Sigmoid colon (tissue), 7 donors: ENCODE results near the gene MOCOS. TPM values are rescaled to one million over a fixed set of nuclear protein-coding genes. Genes with fewer than 3 reads are reported as not detected.
"Not testable (repeated sequence)": the region's sequence is repeated elsewhere in the genome, so short reads cannot be mapped to it uniquely, and the experiment has no call there.

Experiments used
- DNase-seq: peaks from one replicate; pipeline ENCODE4 v3.0.0-alpha.2; 2019
- H3K27ac ChIP-seq, 4 donors: fragments of 200-600 bp; sonication (generic); one replicate each; pipeline ENCODE4 v1.5.1; 2016 to 2019; ENCODE audit warnings: mild to moderate bottlenecking in 1 of 4
- H3K27me3 ChIP-seq, 3 donors: fragments of 200-600 bp; sonication (generic); one replicate each; pipeline ENCODE4 v1.5.1; 2019; ENCODE audit warnings: mild to moderate bottlenecking in 1 of 3
- H3K36me3 ChIP-seq, 4 donors: fragments of 200-600 bp; sonication (generic); one replicate each; pipeline ENCODE4 v1.5.1; 2016 to 2019
- H3K4me1 ChIP-seq, 4 donors: fragments of 200-600 bp; sonication (generic); one replicate each; pipeline ENCODE4 v1.5.1; 2017 to 2019
- H3K4me3 ChIP-seq, 4 donors: fragments of 200-600 bp; sonication (generic); one replicate each; pipeline ENCODE4 v1.5.1; 2017 to 2019; ENCODE audit warnings: mild to moderate bottlenecking in 2 of 4, moderate library complexity in 1 of 4
- H3K9me3 ChIP-seq, 4 donors: fragments of 200-600 bp in 3 of 4; sonication (generic) in 3 of 4; one replicate each; pipeline versions ENCODE4 v1.5.1 to v1.6.1; 2013 to 2019
- CTCF ChIP-seq, 4 experiments: fragments of 450-650 bp in 3 of 4; fragments of 200-600 bp in 1 of 4; IDR thresholded peaks; one replicate each; pipeline ENCODE4 v1.5.1; 2016 to 2019; ENCODE audit warnings: antibody characterized with exemption in 4 of 4, mild to moderate bottlenecking in 3 of 4, moderate library complexity in 2 of 4
- EP300 ChIP-seq, 4 donors: sonication (generic); formaldehyde crosslinking; IDR thresholded peaks; one replicate each; pipeline ENCODE4 v1.6.1; 2017; ENCODE audit warnings: antibody characterized with exemption in 4 of 4
- POLR2A ChIP-seq, 2 donors: fragments of 450-650 bp; IDR thresholded peaks; one replicate each; pipeline ENCODE4 v1.6.1; 2016; ENCODE audit warnings: antibody characterized with exemption in 2 of 2, mild to moderate bottlenecking in 2 of 2, moderate library complexity in 2 of 2
- POLR2AphosphoS5 ChIP-seq, 4 donors: sonication (generic); formaldehyde crosslinking; IDR thresholded peaks; one replicate each; pipeline ENCODE4 v1.6.1; 2017; ENCODE audit warnings: antibody characterized with exemption in 4 of 4
- WGBS, 2 donors: extraction: QIAGEN DNeasy Blood & Tissue Kit; methylation state at CpG; one replicate each; pipeline ENCODE4 v1.1.7; 2013; 5-methylcytosine and 5-hydroxymethylcytosine counted together
- intact Hi-C: fragments of 100-400 bp; cut with DNase I; formaldehyde crosslinking; loops from one replicate; pipeline ENCODE4 v1.15.1; 2023
- polyA plus RNA-seq, 3 donors: library from polyadenylated mRNA; stranded (reverse); fragments of 200-250 nt; gene quantifications; one replicate each; pipeline ENCODE4 v1.2.3, GENCODE V29; 2013
- total RNA-seq, 4 donors: library from RNA; depleted of rRNA; stranded (reverse); fragments of >200 nt; gene quantifications; one replicate each; pipeline ENCODE4 v1.1.0, GENCODE V29; 2016
- donor health status: healthy with polysubstance abuse.
- donor health status: Bipolar disorder and iron deficiency.
- donor health status: healthy.

Gene MOCOS
- total and polyA plus RNA-seq, 7 donors, result 0.49 to 3.6 (median 1.8) TPM

DNA sequence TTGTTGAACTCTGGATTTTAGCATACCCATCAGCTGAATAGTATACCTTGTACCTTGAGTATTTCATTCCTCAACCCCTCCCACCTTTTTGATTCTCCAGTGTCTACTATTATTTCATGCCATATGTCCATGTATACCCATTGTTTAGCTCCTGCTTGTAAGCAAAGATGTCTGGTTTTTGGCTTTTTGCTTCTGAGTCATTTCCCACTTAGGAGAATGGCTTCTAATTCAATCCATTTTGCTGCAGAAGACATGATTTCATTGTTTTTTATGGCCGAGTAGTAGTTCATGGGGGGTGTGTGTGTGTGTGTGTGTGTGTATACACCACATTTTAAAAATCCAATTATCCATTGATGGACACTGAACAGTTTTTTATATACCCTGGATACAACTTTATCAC lies 24.3 kb upstream of the MOCOS start:
- Histone ChIP-seq H3K27me3 (no peaks in the 10 kb centered on the region), H3K9me3 (no peaks in the 10 kb centered on the region), H3K27ac (no peak overlapping the region), H3K4me3 (no peak overlapping the region), H3K36me3 (peaks cover 17 to 80% (median 52%) of the 10 kb centered on the region in 4 donors), H3K4me1 (peaks cover 0 to 7% (median 5%) of the 10 kb centered on the region in 4 donors)
- intact Hi-C loops, result no loop called here
- no peak for TF ChIP-seq EP300 (IDR thresholded peaks at IDR 0.05)
- no peak for TF ChIP-seq POLR2AphosphoS5 (IDR thresholded peaks at IDR 0.05)
- no peak for TF ChIP-seq CTCF (IDR thresholded peaks at IDR 0.05)
- TF ChIP-seq POLR2A (IDR thresholded peaks at IDR 0.05), result no peak
- WGBS, 2 donors, result 86 to 87% methylated on average over 1 of the region's 1 CpG
- DNase-seq, result no peak

DNA sequence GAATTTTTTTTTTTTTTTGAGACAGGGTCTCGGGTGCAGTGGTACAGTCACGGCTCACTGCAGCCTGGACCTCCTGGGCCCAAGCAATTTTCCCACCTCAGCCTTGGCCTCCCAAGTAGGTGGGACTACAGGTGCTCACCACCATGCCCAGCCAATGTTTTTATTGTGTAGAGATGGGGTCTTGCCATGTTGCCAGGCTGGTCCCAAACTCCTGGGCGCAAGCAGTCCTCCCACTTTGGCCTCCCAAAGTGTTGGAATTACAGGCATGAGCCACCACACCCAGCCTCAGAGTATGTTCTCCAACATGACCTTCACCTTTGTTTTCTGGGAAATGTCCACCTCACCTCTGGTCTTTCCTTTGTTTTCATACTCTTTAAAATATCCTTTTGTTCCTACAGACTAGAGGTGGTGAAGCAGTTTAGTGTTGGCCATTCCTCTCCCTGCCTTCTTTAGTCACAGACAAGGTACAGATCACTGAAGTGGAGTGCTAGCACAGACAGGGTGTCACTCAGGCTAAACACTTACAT lies 19.5 kb upstream of the MOCOS start:
- no peak overlapping the region for H3K4me3 ChIP-seq
- no peak for DNase-seq
- no peaks in the 10 kb centered on the region for H3K4me1 ChIP-seq
- no peak overlapping the region for H3K27ac ChIP-seq
- H3K9me3 ChIP-seq, result no peaks in the 10 kb centered on the region
- TF ChIP-seq CTCF (IDR thresholded peaks at IDR 0.05) (no peak), POLR2A (IDR thresholded peaks at IDR 0.05) (no peak), POLR2AphosphoS5 (IDR thresholded peaks at IDR 0.05) (no peak), EP300 (IDR thresholded peaks at IDR 0.05) (no peak)
- WGBS, 2 donors, result 98 to 99% methylated on average over 3 of the region's 3 CpGs
- intact Hi-C loops, result no loop called here
- peaks cover 17 to 84% (median 39%) of the 10 kb centered on the region in 4 donors for H3K36me3 ChIP-seq
- no peaks in the 10 kb centered on the region for H3K27me3 ChIP-seq

DNA sequence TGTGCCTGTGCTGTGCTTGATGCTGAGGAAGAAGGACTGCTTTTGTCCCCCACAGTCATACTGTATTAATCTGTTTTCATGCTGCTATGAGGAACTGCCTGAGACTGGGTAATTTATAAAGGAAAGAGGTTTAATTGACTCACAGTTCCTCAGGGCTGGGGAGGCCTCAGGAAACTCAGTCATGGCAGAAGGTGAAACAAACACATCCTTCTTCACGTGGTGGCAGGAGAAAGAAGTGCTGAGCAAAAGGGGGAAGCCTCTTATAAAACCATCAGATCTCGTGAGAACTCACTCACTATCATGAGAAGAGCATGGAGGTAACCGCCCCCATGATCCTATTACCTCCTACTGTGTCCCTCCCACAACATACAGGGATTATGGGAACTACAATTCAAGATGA lies 19.0 kb upstream of the MOCOS start:
- H3K27ac ChIP-seq, H3K27me3 ChIP-seq, H3K4me1 ChIP-seq, H3K9me3 ChIP-seq, DNase-seq, H3K4me3 ChIP-seq, intact Hi-C loops: not testable (repeated sequence)
- H3K36me3 ChIP-seq, result peaks cover 17 to 88% (median 39%) of the 10 kb centered on the region in 4 donors
- WGBS, 2 donors, result 91 to 96% methylated on average over 3 of the region's 3 CpGs

DNA sequence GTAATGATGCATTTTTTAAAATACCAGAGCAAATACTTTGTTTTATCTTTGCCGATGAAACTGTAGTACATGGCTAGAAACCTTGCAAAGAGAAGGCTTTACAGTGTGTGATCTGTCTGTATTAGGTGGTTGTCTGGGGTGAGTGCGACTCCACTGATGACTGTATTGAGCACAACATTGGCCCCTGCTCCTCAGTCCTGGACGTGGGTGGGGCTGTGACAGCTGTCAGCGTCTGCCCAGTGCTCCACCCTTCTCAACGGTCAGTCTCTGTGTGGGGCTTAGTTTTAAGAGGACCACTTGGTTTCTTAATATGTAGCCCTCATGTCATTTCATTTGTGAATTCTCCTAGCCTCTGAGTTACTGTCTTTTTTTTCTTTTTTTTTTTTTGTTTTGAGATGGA lies 17.4 kb upstream of the MOCOS start:
- no peak for TF ChIP-seq POLR2A (IDR thresholded peaks at IDR 0.05)
- no peak for TF ChIP-seq CTCF (IDR thresholded peaks at IDR 0.05)
- no peak for TF ChIP-seq EP300 (IDR thresholded peaks at IDR 0.05)
- TF ChIP-seq POLR2AphosphoS5 (IDR thresholded peaks at IDR 0.05), result no peak
- WGBS, 2 donors, result 61 to 65% methylated on average over 5 of the region's 5 CpGs
- Histone ChIP-seq H3K4me3 (no peak overlapping the region), H3K9me3 (no peaks in the 10 kb centered on the region), H3K27me3 (no peaks in the 10 kb centered on the region), H3K4me1 (no peaks in the 10 kb centered on the region), H3K27ac (no peak overlapping the region), H3K36me3 (peaks cover 17 to 96% (median 44%) of the 10 kb centered on the region in 4 donors)
- intact Hi-C loops, result no loop called here
- DNase-seq, result no peak

GRCh38 chr18:36175481-36175880 lies 11.8 kb upstream of the MOCOS start:
- no peak for DNase-seq
- TF ChIP-seq POLR2AphosphoS5 (IDR thresholded peaks at IDR 0.05), result no peak
- no peak for TF ChIP-seq POLR2A (IDR thresholded peaks at IDR 0.05)
- TF ChIP-seq EP300 (IDR thresholded peaks at IDR 0.05), result no peak
- no peak for TF ChIP-seq CTCF (IDR thresholded peaks at IDR 0.05)
- H3K4me1 ChIP-seq, result peaks cover 0 to 11% (median 8%) of the 10 kb centered on the region in 4 donors

More at GRCh38 chr18:36175481-36175880, 11.8 kb upstream of the MOCOS start:
- intact Hi-C loops, result loop anchor here (5.0 kb wide), 1 partner anchor 43 kb away; no protein-coding TSS in a partner anchor
- Histone ChIP-seq H3K4me3 (no peak overlapping the region), H3K27me3 (no peaks in the 10 kb centered on the region), H3K27ac (no peak overlapping the region), H3K9me3 (no peaks in the 10 kb centered on the region), H3K36me3 (peaks cover 4 to 72% (median 24%) of the 10 kb centered on the region in 4 donors)
- 87 to 88% methylated on average over 1 of the region's 1 CpG for WGBS, 2 donors
